Pancreas (tissue), 10 donors: ENCODE results near the gene SEPTIN11. TPM values are rescaled to one million over a fixed set of nuclear protein-coding genes. Genes with fewer than 3 reads are reported as not detected.

Experiments
- ATAC-seq, 4 donors: fragments of 200-7000 bp; cut with Tn5 transposase; one replicate each; pipeline versions ENCODE4 v1.8.0 to v1.9.1; 2020; ENCODE audit warnings: mild to moderate bottlenecking in 4 of 4, moderate library complexity in 4 of 4
- DNase-seq, 6 donors: peaks; one replicate each; pipeline ENCODE4 v3.0.0-alpha.2; 2020
- FAIRE-seq: peaks from 2 replicates; lab custom pipeline; 2012; peaks lifted over from hg19 to GRCh38; lab: Jason Lieb, UNC
- H3K27ac ChIP-seq, 4 donors: fragments of 200-600 bp; sonication (generic); 1 replicate in 3 of 4; 2 replicates in 1 of 4; pipeline versions ENCODE4 v1.5.0 to v1.8.0; 2020
- H3K27me3 ChIP-seq, 4 donors: fragments of 200-600 bp; one replicate each; pipeline ENCODE4 v1.8.0; 2021
- H3K36me3 ChIP-seq, 3 donors: fragments of 200-600 bp; sonication (generic) in 1 of 3; one replicate each; pipeline versions ENCODE4 v1.5.0 to v1.8.0; 2020 to 2021
- H3K4me1 ChIP-seq, 3 donors: fragments of 200-600 bp; one replicate each; pipeline ENCODE4 v1.8.0; 2021
- H3K4me3 ChIP-seq, 4 donors: fragments of 200-600 bp; sonication (generic) in 2 of 4; one replicate each; pipeline versions ENCODE4 v1.5.0 to v1.8.0; 2020 to 2021
- H3K9me3 ChIP-seq, 4 donors: fragments of 200-600 bp; one replicate each; pipeline ENCODE4 v1.8.0; 2021
- CTCF ChIP-seq, 4 donors: fragments of 200-600 bp; sonication (generic) in 3 of 4; IDR thresholded peaks; one replicate each; pipeline versions ENCODE4 v1.5.0 to v1.8.0; 2021; ENCODE audit warnings: antibody characterized with exemption in 4 of 4
- WGBS, 2 donors: extraction: QIAGEN DNeasy Blood & Tissue Kit; methylation state at CpG; one replicate each; pipeline ENCODE4 v1.1.7; 2013; 5-methylcytosine and 5-hydroxymethylcytosine counted together
- intact Hi-C, 3 donors: fragments of 100-400 bp; cut with DNase I; formaldehyde crosslinking; loops; one replicate each; pipeline versions ENCODE4 v1.11.1 to v1.14.2; 2022
- polyA plus RNA-seq, 2 donors: library from polyadenylated mRNA; stranded (reverse); fragments of 200-250 nt; gene quantifications; one replicate each; pipeline ENCODE4 v1.2.3, GENCODE V29; 2013
- total RNA-seq, 6 donors: library from RNA; stranded (reverse); fragmentation: NEBNext Ultra II Directional in 4 of 6; extraction: Animal tissue kit (Norgen Biotek cat#: 25700) in 4 of 6; gene quantifications; one replicate each; pipeline versions ENCODE4 v1.2.1 to v1.2.4, GENCODE V29; 2021 to 2023
- donor health status: healthy with polysubstance abuse.
- donor health status: DM: no; HTN: no; CAD: no; lungs with moderate emphysema.
- donor health status: DM: no; HTN: no; CAD: no.
- donor health status: control.
- donor health status: control.
- donor health status: Bipolar disorder and iron deficiency.
- donor health status: DM: yes; HTN: yes; CAD: no.
- donor health status: DM: no; HTN: no; CAD: no.
- donor health status: DM: no; HTN: no; CAD: no.
- donor health status: DM: yes; HTN: yes; CAD: no.

The SEPTIN11 gene
- total and polyA plus RNA-seq, 8 donors = 11.6 to 48.9 (median 27.4) TPM

GRCh38 chr4:76931087-76931486, 18.5 kb upstream of the SEPTIN11 start:
- intact Hi-C loops = no loop called here
- DNase-seq = no peak
- Histone ChIP-seq H3K4me3 (no peak overlapping the region), H3K9me3 (no peaks in the 10 kb centered on the region), H3K36me3 (no peaks in the 10 kb centered on the region), H3K4me1 (peaks cover 0 to 6% (median 0%) of the 10 kb centered on the region in 3 donors), H3K27ac (no peak overlapping the region), H3K27me3 (no peaks in the 10 kb centered on the region)
- FAIRE-seq = no peak
- TF ChIP-seq CTCF (IDR thresholded peaks at IDR 0.05) = no peak
- no peak for ATAC-seq

GRCh38 chr4:76931576-76932276, 17.8 kb upstream of the SEPTIN11 start:
- WGBS, 2 donors = 44 to 48% methylated on average over 7 of the region's 7 CpGs

GRCh38 chr4:76939184-76939583, 10.4 kb upstream of the SEPTIN11 start:
- ATAC-seq (no peak), FAIRE-seq (no peak), DNase-seq (no peak)
- TF ChIP-seq CTCF (IDR thresholded peaks at IDR 0.05) = no peak
- Histone ChIP-seq H3K27me3 (no peaks in the 10 kb centered on the region), H3K36me3 (no peaks in the 10 kb centered on the region), H3K27ac (no peak overlapping the region), H3K4me3 (no peak overlapping the region), H3K4me1 (no peaks in the 10 kb centered on the region), H3K9me3 (no peaks in the 10 kb centered on the region)
- intact Hi-C loops = no loop called here
- WGBS, 2 donors = 65 to 69% methylated on average over 2 of the region's 2 CpGs

More at GRCh38 chr4:76931576-76932276, 17.8 kb upstream of the SEPTIN11 start:
- H3K4me3 ChIP-seq = no peak overlapping the region
- no peak overlapping the region for H3K27ac ChIP-seq
- H3K36me3 ChIP-seq = no peaks in the 10 kb centered on the region
- no peak for TF ChIP-seq CTCF (IDR thresholded peaks at IDR 0.05)
- ATAC-seq (peak in 3 of 4 donors; percentile 25 to 62 (median 31)), FAIRE-seq (no peak), DNase-seq (no peak)
- no peaks in the 10 kb centered on the region for H3K9me3 ChIP-seq
- H3K27me3 ChIP-seq = no peaks in the 10 kb centered on the region
- intact Hi-C loops = no loop called here
- H3K4me1 ChIP-seq = peaks cover 0 to 6% (median 0%) of the 10 kb centered on the region in 3 donors

- WGBS, 2 donors = 77 to 82% methylated on average over 6 of the region's 6 CpGs
- ATAC-seq (no peak), DNase-seq (no peak), FAIRE-seq (no peak)
- no peak for TF ChIP-seq CTCF (IDR thresholded peaks at IDR 0.05)
- H3K4me3 ChIP-seq = no peak overlapping the region
- H3K27ac ChIP-seq = no peak overlapping the region
- intact Hi-C loops = no loop called here
- no peaks in the 10 kb centered on the region for H3K27me3 ChIP-seq
- peaks cover 0 to 3% (median 0%) of the 10 kb centered on the region in 3 donors for H3K4me1 ChIP-seq
- no peaks in the 10 kb centered on the region for H3K36me3 ChIP-seq
- H3K9me3 ChIP-seq = no peaks in the 10 kb centered on the region
These were observed 6.4 kb upstream of the SEPTIN11 start for GRCh38 chr4:76943129-76943620.

- Histone ChIP-seq H3K4me3 (no peak overlapping the region), H3K36me3 (no peaks in the 10 kb centered on the region), H3K4me1 (peaks cover 0 to 4% (median 0%) of the 10 kb centered on the region in 3 donors), H3K27me3 (no peaks in the 10 kb centered on the region), H3K27ac (no peak overlapping the region), H3K9me3 (no peaks in the 10 kb centered on the region)
- FAIRE-seq (no peak), ATAC-seq (no peak), DNase-seq (no peak)
- 82 to 100% methylated on average over 1 of the region's 1 CpG for WGBS, 2 donors
- intact Hi-C loops = no loop called here
- no peak for TF ChIP-seq CTCF (IDR thresholded peaks at IDR 0.05)
These were observed 5.8 kb upstream of the SEPTIN11 start for GRCh38 chr4:76943790-76944189.
